ENCODE results near the gene RNF208. TPM values are rescaled to one million over a fixed set of nuclear protein-coding genes. Genes with fewer than 3 reads are reported as not detected.

The RNF208 gene
- polyA plus RNA-seq, 5 donors, result 3.2 to 10.8 (median 6.3) TPM

- no peak for DNase-seq
These were observed 43.7 kb downstream of the RNF208 start for GRCh38 chr9:137178201-137178938.

GRCh38 chr9:137176302-137177182 is 45.5 kb downstream of the RNF208 start:
- DNase-seq, result no peak

GRCh38 chr9:137175345-137175961 is 46.6 kb downstream of the RNF208 start:
- DNase-seq, result no peak

- no peak for DNase-seq
These were observed 47.2 kb downstream of the RNF208 start for GRCh38 chr9:137174722-137175293.

GRCh38 chr9:137173796-137174664 is 48.0 kb downstream of the RNF208 start:
- DNase-seq, result no peak

GRCh38 chr9:137172901-137173795 is 48.9 kb downstream of the RNF208 start:
- no peak for DNase-seq

GRCh38 chr9:137171149-137171900 is 50.7 kb downstream of the RNF208 start:
- DNase-seq, result no peak

- no peak for DNase-seq
These were observed 51.4 kb downstream of the RNF208 start for GRCh38 chr9:137170486-137171148.

Other genes starting within 250 kb of the RNF208 start
- 10 to 100 TPM; 21.1 to 66.2 (median 29.6) TPM for gene PTGDS, start 244.7 kb downstream of the RNF208 start, polyA plus RNA-seq (ENCODE audit: insufficient read depth in 1 of 5, insufficient read length in 5 of 5, low replicate concordance in 1 of 5)
- gene LCNL1, start 239.2 kb downstream of the RNF208 start, polyA plus RNA-seq (ENCODE audit: insufficient read depth in 1 of 5, insufficient read length in 5 of 5, low replicate concordance in 1 of 5), result 1 to 10 TPM in 2 of 5 donors, under 1 TPM in 3; 0.59 to 1.9 (median 0.89) TPM
- 10 to 100 TPM; 26.2 to 57.5 (median 36.8) TPM for gene PAXX, start 229.8 kb downstream of the RNF208 start, polyA plus RNA-seq (ENCODE audit: insufficient read depth in 1 of 5, insufficient read length in 5 of 5, low replicate concordance in 1 of 5)
- 10 to 100 TPM; 25.9 to 74.3 (median 43.8) TPM for gene CLIC3, start 225.7 kb downstream of the RNF208 start, polyA plus RNA-seq (ENCODE audit: insufficient read depth in 1 of 5, insufficient read length in 5 of 5, low replicate concordance in 1 of 5)
- gene ABCA2, start 194.0 kb downstream of the RNF208 start, polyA plus RNA-seq (ENCODE audit: insufficient read depth in 1 of 5, insufficient read length in 5 of 5, low replicate concordance in 1 of 5), result 10 to 100 TPM; 16.0 to 35.7 (median 21.0) TPM
- gene FUT7, start 190.2 kb downstream of the RNF208 start, polyA plus RNA-seq (ENCODE audit: insufficient read depth in 1 of 5, insufficient read length in 5 of 5, low replicate concordance in 1 of 5), result under 1 TPM in 1 of 5 donors, not detected in 4; 0.08 TPM
- gene NPDC1, start 176.1 kb downstream of the RNF208 start, polyA plus RNA-seq (ENCODE audit: insufficient read depth in 1 of 5, insufficient read length in 5 of 5, low replicate concordance in 1 of 5), result 10 to 100 TPM; 20.6 to 61.5 (median 33.8) TPM
- 1 to 10 TPM; 2.0 to 5.4 (median 3.2) TPM for gene ENTPD2, start 168.2 kb downstream of the RNF208 start, polyA plus RNA-seq (ENCODE audit: insufficient read depth in 1 of 5, insufficient read length in 5 of 5, low replicate concordance in 1 of 5)
- 10 to 100 TPM in 3 of 5 donors, 1 to 10 TPM in 2; 8.9 to 13.7 (median 10.3) TPM for gene SAPCD2, start 151.7 kb downstream of the RNF208 start, polyA plus RNA-seq (ENCODE audit: insufficient read depth in 1 of 5, insufficient read length in 5 of 5, low replicate concordance in 1 of 5)
- gene UAP1L1, start 144.7 kb downstream of the RNF208 start, polyA plus RNA-seq (ENCODE audit: insufficient read depth in 1 of 5, insufficient read length in 5 of 5, low replicate concordance in 1 of 5), result 1 to 10 TPM; 4.6 to 8.4 (median 5.6) TPM
- gene MAN1B1, start 135.3 kb downstream of the RNF208 start, polyA plus RNA-seq (ENCODE audit: insufficient read depth in 1 of 5, insufficient read length in 5 of 5, low replicate concordance in 1 of 5), result 10 to 100 TPM; 50.7 to 68.6 (median 60.1) TPM
- gene DPP7, start 107.5 kb downstream of the RNF208 start, polyA plus RNA-seq (ENCODE audit: insufficient read depth in 1 of 5, insufficient read length in 5 of 5, low replicate concordance in 1 of 5), result 10 to 100 TPM; 27.2 to 50.4 (median 48.6) TPM
- under 1 TPM; 0.12 to 0.51 (median 0.23) TPM for gene GRIN1, start 83.1 kb downstream of the RNF208 start, polyA plus RNA-seq (ENCODE audit: insufficient read depth in 1 of 5, insufficient read length in 5 of 5, low replicate concordance in 1 of 5)
- under 1 TPM in 4 of 5 donors, not detected in 1; 0.23 to 0.49 (median 0.37) TPM for gene LRRC26, start 52.2 kb downstream of the RNF208 start, polyA plus RNA-seq (ENCODE audit: insufficient read depth in 1 of 5, insufficient read length in 5 of 5, low replicate concordance in 1 of 5)
- not detected for gene TMEM210, start 50.2 kb downstream of the RNF208 start, polyA plus RNA-seq (ENCODE audit: insufficient read depth in 1 of 5, insufficient read length in 5 of 5, low replicate concordance in 1 of 5)
- 10 to 100 TPM; 34.4 to 53.0 (median 44.4) TPM for gene ANAPC2, start 33.7 kb downstream of the RNF208 start, polyA plus RNA-seq (ENCODE audit: insufficient read depth in 1 of 5, insufficient read length in 5 of 5, low replicate concordance in 1 of 5)
- gene SSNA1, start 33.6 kb downstream of the RNF208 start, polyA plus RNA-seq (ENCODE audit: insufficient read depth in 1 of 5, insufficient read length in 5 of 5, low replicate concordance in 1 of 5), result 10 to 100 TPM; 34.4 to 69.2 (median 43.9) TPM
- 10 to 100 TPM in 2 of 5 donors, 1 to 10 TPM in 3; 5.9 to 12.1 (median 7.6) TPM for gene TPRN, start 21.5 kb downstream of the RNF208 start, polyA plus RNA-seq (ENCODE audit: insufficient read depth in 1 of 5, insufficient read length in 5 of 5, low replicate concordance in 1 of 5)
- gene TMEM203, start 16.6 kb downstream of the RNF208 start, polyA plus RNA-seq (ENCODE audit: insufficient read depth in 1 of 5, insufficient read length in 5 of 5, low replicate concordance in 1 of 5), result 10 to 100 TPM; 31.5 to 40.1 (median 35.4) TPM
- gene NDOR1, start 16.5 kb downstream of the RNF208 start, polyA plus RNA-seq (ENCODE audit: insufficient read depth in 1 of 5, insufficient read length in 5 of 5, low replicate concordance in 1 of 5), result 10 to 100 TPM in 2 of 5 donors, 1 to 10 TPM in 3; 6.9 to 16.1 (median 9.8) TPM
- gene CYSRT1, start 2.9 kb upstream of the RNF208 start, polyA plus RNA-seq (ENCODE audit: insufficient read depth in 1 of 5, insufficient read length in 5 of 5, low replicate concordance in 1 of 5), result 1 to 10 TPM in 4 of 5 donors, under 1 TPM in 1; 0.96 to 3.0 (median 2.0) TPM
- 1 to 10 TPM; 1.5 to 3.8 (median 3.5) TPM for gene RNF224, start 5.3 kb upstream of the RNF208 start, polyA plus RNA-seq (ENCODE audit: insufficient read depth in 1 of 5, insufficient read length in 5 of 5, low replicate concordance in 1 of 5)
- 1 to 10 TPM in 4 of 5 donors, under 1 TPM in 1; 0.84 to 2.5 (median 1.9) TPM for gene SLC34A3, start 8.7 kb upstream of the RNF208 start, polyA plus RNA-seq (ENCODE audit: insufficient read depth in 1 of 5, insufficient read length in 5 of 5, low replicate concordance in 1 of 5)
- gene TUBB4B, start 19.0 kb upstream of the RNF208 start, polyA plus RNA-seq (ENCODE audit: insufficient read depth in 1 of 5, insufficient read length in 5 of 5, low replicate concordance in 1 of 5), result 100 to 1,000 TPM; 211 to 322 (median 258) TPM
- gene STPG3, start 29.0 kb upstream of the RNF208 start, polyA plus RNA-seq (ENCODE audit: insufficient read depth in 1 of 5, insufficient read length in 5 of 5, low replicate concordance in 1 of 5), result 1 to 10 TPM in 2 of 5 donors, under 1 TPM in 3; 0.26 to 1.5 (median 0.98) TPM
- gene NELFB, start 33.1 kb upstream of the RNF208 start, polyA plus RNA-seq (ENCODE audit: insufficient read depth in 1 of 5, insufficient read length in 5 of 5, low replicate concordance in 1 of 5), result 10 to 100 TPM; 43.3 to 73.2 (median 55.3) TPM
- 10 to 100 TPM in 3 of 5 donors, 1 to 10 TPM in 2; 6.6 to 17.8 (median 10.3) TPM for gene TOR4A, start 55.5 kb upstream of the RNF208 start, polyA plus RNA-seq (ENCODE audit: insufficient read depth in 1 of 5, insufficient read length in 5 of 5, low replicate concordance in 1 of 5)
- 10 to 100 TPM in 1 of 5 donors, 1 to 10 TPM in 4; 7.5 to 14.7 (median 9.0) TPM for gene NRARP, start 80.0 kb upstream of the RNF208 start, polyA plus RNA-seq (ENCODE audit: insufficient read depth in 1 of 5, insufficient read length in 5 of 5, low replicate concordance in 1 of 5)
- 10 to 100 TPM; 10.9 to 22.0 (median 15.0) TPM for gene EXD3, start 200.9 kb upstream of the RNF208 start, polyA plus RNA-seq (ENCODE audit: insufficient read depth in 1 of 5, insufficient read length in 5 of 5, low replicate concordance in 1 of 5)
- 1 to 10 TPM; 3.9 to 8.4 (median 6.9) TPM for gene NOXA1, start 201.2 kb upstream of the RNF208 start, polyA plus RNA-seq (ENCODE audit: insufficient read depth in 1 of 5, insufficient read length in 5 of 5, low replicate concordance in 1 of 5)
- under 1 TPM; 0.32 to 0.63 (median 0.52) TPM for gene ENTPD8, start 219.1 kb upstream of the RNF208 start, polyA plus RNA-seq (ENCODE audit: insufficient read depth in 1 of 5, insufficient read length in 5 of 5, low replicate concordance in 1 of 5)
- gene NSMF, start 237.1 kb upstream of the RNF208 start, polyA plus RNA-seq (ENCODE audit: insufficient read depth in 1 of 5, insufficient read length in 5 of 5, low replicate concordance in 1 of 5), result 10 to 100 TPM; 31.1 to 46.8 (median 40.3) TPM